ENCODE data around the gene HES1.
"Not testable (repeated sequence)": the region's sequence is repeated elsewhere in the genome, so short reads cannot be mapped to it uniquely, and the experiment has no call there.

The HES1 gene

GRCh38 chr3:194128202-194128918 is 7.6 kb upstream of the HES1 start:
- DNase-seq (ENCODE audit: low read depth), result no peak

DNA sequence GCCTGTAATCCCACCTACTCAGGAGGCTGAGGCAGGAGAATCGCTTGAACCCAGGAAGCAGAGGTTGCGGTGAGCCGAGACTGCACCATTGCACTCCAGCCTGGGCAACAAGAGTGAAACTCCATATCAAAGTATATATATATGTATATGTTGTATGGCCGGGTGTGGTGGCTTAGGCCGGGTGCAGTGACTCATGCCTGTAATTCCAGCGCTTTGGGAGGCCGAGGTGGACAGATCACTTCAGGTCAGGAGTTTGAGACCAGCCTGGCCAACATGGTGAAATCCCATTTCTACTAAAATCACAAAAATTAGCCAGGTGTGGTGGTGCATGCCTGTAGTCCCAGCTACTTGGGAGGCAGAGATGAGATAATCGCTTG is 7.0 kb upstream of the HES1 start:
- DNase-seq (ENCODE audit: low read depth), result not testable (repeated sequence)

GRCh38 chr3:194129581-194130133 is 6.3 kb upstream of the HES1 start:
- no peak for DNase-seq (ENCODE audit: low read depth)

GRCh38 chr3:194130188-194130587 is 5.8 kb upstream of the HES1 start:
- no peak for DNase-seq (ENCODE audit: low read depth)

GRCh38 chr3:194130807-194131589 is 5.0 kb upstream of the HES1 start:
- no peak for DNase-seq (ENCODE audit: low read depth)

DNA sequence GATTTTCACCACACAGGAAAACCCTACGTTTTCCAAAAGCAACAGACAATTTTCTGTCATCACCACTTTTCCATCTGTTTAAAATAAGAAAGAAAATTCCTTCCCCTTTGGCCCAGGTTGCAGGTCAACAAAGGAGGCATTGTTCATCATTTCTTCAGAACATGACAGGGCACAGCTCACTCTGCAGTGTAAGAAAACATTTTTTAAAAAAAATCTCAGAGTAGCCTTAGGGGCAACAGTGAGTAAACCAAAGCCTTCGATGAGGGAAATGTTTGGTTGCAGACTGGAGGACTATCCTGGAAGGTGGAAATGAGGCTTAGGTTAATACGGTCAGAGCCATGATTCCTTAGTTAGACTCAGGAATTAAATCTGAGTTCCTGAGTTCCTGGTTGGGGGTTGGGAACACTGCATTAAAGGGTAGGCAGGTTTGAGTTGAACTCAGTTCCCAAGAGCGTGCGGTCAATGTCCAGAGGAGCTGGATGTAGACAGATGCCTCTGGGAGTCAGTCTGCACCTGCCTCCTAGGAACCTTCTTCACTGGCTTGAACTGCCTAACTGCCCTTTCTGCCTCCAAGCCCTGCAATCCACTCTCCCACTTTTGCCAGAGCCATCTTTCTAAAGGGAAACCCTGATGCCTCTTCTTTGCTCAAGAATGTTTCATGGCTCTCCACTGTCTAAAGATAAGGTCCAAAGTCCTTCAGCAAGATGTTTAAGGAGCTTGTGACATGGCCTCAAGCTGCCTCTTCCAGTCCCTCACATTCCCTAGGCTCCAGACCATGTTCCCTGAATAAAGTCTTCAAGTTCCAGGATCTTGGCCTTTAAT is 3.3 kb upstream of the HES1 start:
- no peak for DNase-seq (ENCODE audit: low read depth)

- DNase-seq (ENCODE audit: low read depth), result no peak
Measured at GRCh38 chr3:194133661-194134230, 2.2 kb upstream of the HES1 start.

- DNase-seq (ENCODE audit: low read depth), result peak; percentile 41
Measured at GRCh38 chr3:194134231-194134756, 1.7 kb upstream of the HES1 start.

DNA sequence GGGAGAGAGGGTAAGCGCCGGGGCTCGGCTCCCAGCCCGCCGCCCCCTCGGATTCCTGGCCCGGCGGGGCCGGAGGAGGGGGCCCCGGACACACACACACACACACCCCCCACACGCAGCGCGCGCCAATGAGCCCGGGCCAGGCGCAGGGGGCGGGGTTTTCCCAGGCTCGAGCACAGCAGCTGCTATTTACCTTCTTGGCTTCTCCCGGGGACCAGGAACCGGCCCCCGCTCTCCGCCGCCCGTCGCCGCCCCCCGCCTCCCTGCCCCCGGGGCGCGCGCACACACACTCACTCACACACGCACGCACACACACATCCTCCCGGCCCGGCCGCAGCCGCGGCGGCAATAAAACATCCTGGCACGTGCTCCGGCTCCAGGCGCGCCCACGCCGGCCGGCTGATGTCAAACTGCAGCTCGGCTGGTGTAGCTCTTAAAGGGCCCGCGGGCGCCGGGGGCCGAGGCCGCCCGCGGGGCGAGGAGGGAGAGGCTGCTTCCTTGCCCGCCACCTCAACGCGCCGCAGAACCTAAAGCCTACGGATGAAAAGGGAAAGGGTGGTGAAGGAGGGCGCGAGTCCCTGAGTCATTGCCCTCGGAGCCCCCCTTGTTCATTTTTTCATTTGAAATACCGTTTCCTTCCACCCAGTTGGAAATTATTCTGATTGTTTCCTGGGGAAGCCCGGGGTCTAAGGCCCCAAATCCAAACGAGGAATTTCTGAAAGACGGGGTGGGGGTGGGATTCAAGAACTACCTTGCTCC is 1.0 kb upstream of the HES1 start:
- DNase-seq (ENCODE audit: low read depth), result peak; percentile 66

GRCh38 chr3:194135516-194135805 is 487 bp upstream of the HES1 start:
- DNase-seq (ENCODE audit: low read depth), result no peak

- no peak for DNase-seq (ENCODE audit: low read depth)
Measured at GRCh38 chr3:194136519-194137007, 615 bp downstream of the HES1 start.

DNA sequence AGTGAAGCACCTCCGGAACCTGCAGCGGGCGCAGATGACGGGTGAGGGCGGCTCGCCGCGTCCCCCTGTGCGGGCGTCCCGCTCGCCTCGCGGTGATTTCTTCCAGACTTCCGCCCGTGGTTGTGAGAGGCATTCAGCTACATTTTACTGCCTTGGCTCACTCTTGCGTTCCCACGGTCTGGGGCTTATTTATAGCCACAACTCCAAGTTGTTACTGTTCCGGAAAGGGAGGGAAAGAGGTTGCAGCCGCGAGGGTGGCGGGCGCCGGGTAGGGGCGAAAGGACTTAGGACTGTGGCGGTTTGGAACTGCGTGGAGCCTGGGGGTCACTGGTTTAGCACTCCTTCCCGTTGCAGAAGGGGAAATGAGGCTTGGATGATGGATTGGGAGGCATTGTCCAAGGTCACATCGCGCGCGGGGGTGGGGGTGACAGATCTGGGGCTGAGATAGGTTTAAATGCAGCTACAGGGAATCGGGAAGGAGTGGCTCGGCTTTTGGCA is 1.1 kb downstream of the HES1 start:
- peak; percentile 1 for DNase-seq (ENCODE audit: low read depth)

GRCh38 chr3:194137506-194138474 is 1.8 kb downstream of the HES1 start:
- peak; percentile 12 for DNase-seq (ENCODE audit: low read depth)

DNA sequence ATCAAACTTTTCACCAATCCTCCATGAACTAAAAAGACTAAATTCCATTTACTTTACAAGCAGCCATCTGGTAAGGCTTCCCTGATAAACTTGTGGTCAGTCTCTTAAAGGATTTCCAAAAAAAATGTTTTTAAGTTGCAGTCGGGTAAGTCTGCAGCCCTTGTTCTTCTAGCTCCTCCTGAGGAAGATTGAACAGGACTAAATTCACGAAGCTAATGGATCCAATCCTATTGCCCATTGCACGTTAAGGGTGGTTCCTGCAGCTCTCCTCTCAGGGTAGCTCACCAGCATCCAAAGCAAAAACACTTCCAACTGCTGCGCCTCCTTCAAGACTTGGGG is 2.8 kb downstream of the HES1 start:
- no peak for DNase-seq (ENCODE audit: low read depth)

GRCh38 chr3:194139071-194139813 is 3.3 kb downstream of the HES1 start:
- no peak for DNase-seq (ENCODE audit: low read depth)

GRCh38 chr3:194139814-194140391 is 4.0 kb downstream of the HES1 start:
- no peak for DNase-seq (ENCODE audit: low read depth)

- DNase-seq (ENCODE audit: low read depth), result peak; percentile 2
Measured at GRCh38 chr3:194140520-194141414, 4.8 kb downstream of the HES1 start.

Measured in activated T-helper 9 cell treated with anti-CD3 and anti-CD28 coated beads, Interleukin-2, amount 50 U/mL, for 16 hours (primary cell).